CD4-positive, alpha-beta T cell treated with Interleukin-17A for 4 hours (primary cell): ENCODE measurements around the gene MIA3.
"Not testable (repeated sequence)": the region's sequence is repeated elsewhere in the genome, so short reads cannot be mapped to it uniquely, and the experiment has no call there.

Source experiments
- DNase-seq: peaks from one replicate; pipeline ENCODE4 v3.0.0-alpha.2; 2020; ENCODE audit warnings: mixed read lengths

The MIA3 gene

DNA sequence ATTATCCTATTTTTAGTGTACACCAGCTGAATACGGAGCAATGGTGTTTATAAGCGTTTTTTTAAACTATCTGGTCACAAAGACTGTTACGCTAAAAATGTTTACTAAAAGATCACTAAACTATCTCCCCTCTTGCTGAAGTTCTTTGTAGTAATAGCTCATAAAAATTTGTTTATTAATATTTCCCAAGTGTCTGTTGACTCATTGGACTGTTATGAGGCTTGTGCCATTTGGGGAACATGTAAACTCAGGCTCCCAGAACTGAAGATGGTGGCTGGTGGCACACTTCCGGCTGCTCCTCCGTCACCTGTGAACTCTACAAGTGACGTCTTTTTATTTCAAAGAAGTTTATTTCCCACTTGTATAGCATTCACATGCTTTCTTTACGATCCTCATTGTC, 48.1 kb downstream of the MIA3 start:
- no peak for DNase-seq

DNA sequence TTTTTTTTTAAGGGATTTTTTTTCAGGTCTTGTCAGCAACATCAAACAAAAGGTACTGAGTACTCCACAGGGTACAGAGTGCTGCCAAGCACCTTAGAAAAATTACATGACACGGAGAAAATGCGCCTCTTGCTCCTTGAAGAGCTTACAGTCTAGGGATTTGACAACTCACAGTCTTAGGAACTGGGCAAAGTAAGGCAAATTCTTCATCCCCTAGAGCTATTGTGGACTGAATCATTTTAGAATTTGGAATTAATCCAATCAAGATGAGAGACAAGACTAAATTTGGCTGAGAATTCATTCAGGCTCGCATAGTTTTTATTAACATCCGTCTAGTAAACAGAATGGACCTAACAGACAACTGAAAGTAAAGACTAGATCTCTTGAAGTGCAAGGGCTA, 50.3 kb downstream of the MIA3 start:
- DNase-seq: not testable (repeated sequence)

DNA sequence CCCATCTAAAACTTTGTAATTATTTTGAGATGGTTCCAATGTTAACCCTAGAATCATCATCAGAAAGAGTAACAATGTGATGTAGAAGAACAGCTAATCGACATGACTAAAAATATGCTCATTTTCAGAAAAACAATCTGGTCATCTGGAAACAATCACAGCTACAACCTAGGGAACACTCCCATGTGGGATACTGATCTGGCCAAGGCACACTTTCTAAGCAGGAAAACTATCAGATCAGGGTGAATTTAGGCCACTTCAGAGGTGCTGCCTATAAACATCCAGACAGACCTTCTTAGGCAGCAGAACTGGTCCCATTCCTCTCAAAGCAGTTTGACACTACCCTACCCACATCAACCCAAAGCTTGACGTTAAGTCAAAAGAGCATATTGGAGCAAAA, 51.2 kb downstream of the MIA3 start:
- DNase-seq: not testable (repeated sequence)

DNA sequence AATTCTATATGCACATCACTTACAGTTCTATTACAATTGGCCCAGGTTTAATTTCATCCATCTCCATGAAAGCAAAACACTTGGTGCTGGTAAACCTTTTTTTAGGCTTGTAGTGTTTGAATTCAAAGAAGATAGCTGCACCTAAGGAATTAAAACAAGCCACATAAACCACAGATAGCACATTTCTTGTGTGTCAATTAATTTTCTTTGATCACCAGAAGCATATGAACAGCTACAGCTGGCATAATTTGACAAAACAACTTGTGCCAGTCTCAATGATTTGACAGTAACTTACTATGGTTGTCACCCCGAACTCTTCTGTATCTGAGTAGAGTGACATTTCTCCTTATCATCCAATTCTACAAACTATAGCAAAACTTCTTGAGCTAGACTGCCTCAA, 52.2 kb downstream of the MIA3 start:
- no peak for DNase-seq

DNA sequence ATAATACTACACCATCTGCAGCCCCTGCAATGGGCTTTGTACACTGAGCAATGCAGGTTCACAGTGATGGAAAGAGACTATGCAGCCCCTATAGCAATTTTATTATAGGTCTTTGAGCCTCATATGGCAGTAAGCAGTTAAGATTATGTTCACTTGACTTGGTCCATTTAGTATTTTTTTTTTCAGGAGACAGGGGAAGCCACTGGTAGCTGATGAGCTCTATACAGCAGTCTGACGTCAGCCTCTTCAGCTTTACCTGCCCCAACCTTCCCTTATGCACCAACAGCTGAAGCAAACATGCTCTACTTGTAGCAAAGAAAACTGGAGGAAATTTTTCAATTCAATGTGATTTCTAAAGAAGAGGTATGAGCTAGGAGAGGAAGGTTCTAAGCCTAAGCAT, 62.2 kb downstream of the MIA3 start:
- no peak for DNase-seq

- DNase-seq: no peak
These were observed 73.1 kb downstream of the MIA3 start for GRCh38 chr1:222691016-222691415.

DNA sequence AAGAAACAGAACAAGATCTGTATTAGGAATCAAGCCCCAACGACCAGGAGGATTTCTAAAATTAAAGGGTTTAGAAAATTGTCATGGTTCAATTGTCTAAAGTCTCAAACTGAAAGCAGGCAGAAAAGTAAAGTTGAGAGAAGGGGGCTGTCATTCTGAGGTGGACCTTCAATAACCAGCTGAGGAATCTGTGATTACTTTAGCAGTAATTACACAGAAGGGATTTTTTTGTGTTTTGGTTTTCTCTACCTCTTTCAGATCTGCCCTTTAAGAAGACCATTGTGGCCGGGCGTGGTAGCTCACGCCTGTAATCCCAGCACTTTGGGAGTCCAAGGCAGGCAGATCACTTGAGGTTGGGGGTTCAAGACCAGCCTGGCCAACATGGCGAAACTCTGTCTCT, 77.0 kb downstream of the MIA3 start:
- DNase-seq: no peak

- no peak for DNase-seq
These were observed 78.8 kb downstream of the MIA3 start for GRCh38 chr1:222696741-222697140.

DNA sequence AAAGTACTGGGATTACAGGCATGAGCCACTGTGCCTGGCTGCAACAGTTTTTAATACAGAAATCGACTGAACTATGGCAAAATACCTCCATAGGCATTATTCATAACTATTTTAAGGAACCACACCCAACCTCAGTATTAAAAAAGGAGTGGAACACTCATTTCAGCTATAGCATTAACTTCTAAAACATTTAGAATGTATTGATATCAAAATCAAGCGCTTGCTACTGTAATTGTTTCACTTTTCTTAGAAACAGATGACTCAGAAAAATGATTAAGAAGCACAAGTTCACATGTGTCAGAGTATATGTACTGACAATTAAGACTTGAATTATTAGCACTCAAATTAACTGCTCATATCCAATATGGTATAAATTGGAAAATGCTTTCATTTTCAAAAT, 79.3 kb downstream of the MIA3 start:
- DNase-seq: no peak

DNA sequence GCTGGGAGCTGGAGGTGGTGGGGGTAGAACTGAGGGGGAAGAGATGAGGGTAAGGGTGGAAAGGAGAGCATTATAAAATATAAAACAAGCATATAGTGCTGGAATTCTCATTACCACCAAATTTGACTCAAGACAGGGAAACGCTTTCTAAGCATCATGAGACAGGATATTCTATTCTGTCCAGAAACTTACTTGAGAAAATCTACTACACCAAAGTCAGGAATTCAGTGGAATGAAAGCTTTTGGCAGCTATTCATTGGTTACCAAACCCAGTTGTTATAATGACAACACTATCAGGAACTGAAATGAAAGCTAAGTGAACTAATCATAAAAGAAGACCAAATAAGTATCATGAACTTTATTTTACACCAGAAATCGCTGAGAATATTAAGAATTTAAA, 79.9 kb downstream of the MIA3 start:
- DNase-seq: no peak

- no peak for DNase-seq
These were observed 84.3 kb downstream of the MIA3 start for GRCh38 chr1:222702210-222702609.

DNA sequence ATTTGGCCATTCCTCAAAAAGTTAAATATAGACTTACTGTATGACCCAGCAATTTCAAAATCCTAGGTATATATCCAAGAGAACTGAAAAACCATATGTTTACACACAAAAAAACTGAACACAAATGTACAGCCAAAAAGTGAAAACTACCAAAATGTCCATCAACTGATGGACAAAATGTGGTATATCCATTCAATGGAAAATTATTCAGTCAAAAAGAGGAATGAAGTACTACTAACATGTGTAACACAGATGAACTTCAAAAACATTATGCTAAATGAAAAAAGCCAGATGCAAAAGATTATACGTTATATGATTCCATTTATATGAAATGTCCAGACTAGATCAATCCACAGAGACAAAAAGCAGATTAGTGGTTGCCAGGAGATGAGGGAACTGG, 86.4 kb downstream of the MIA3 start:
- no peak for DNase-seq

DNA sequence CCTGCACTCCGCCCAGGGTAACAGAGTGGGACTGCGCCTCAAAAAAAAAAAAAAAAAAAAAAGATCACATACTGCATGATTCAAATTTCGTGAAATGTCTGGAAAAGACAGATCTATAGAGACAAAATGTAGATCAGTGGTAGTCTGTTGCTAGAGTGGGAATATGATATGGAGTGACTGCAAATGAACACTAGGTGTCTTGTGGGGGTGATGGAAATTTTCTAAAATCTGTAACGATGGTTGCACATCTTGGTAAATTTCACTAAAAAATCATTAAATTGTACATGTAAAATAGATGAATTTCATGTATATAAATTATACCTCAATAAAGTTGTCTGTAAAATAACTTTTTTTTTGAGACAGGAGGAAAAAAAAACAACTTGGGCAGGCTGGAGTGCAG, 88.9 kb downstream of the MIA3 start:
- no peak for DNase-seq

DNA sequence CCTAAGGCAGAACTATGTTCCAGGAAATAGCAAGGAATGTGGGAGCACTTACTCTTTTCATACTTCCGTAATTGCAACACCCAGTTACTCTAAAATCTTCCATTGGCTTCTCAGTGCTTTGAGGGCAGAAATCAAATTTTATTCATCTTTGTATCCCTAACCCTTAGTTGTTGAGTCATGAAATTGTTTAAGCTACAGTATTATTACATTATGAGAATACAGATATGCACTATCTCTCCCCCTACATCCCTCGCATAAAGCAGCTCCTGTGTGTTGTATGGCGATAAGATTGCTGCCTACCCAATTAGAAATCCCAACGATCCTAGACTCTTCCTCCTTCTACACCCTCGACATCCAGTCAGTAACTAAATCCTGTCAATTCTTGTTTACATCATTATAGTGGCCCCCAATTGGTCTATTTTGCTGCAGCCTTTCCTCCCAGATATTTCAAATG, 91.8 kb downstream of the MIA3 start:
- DNase-seq: no peak

DNA sequence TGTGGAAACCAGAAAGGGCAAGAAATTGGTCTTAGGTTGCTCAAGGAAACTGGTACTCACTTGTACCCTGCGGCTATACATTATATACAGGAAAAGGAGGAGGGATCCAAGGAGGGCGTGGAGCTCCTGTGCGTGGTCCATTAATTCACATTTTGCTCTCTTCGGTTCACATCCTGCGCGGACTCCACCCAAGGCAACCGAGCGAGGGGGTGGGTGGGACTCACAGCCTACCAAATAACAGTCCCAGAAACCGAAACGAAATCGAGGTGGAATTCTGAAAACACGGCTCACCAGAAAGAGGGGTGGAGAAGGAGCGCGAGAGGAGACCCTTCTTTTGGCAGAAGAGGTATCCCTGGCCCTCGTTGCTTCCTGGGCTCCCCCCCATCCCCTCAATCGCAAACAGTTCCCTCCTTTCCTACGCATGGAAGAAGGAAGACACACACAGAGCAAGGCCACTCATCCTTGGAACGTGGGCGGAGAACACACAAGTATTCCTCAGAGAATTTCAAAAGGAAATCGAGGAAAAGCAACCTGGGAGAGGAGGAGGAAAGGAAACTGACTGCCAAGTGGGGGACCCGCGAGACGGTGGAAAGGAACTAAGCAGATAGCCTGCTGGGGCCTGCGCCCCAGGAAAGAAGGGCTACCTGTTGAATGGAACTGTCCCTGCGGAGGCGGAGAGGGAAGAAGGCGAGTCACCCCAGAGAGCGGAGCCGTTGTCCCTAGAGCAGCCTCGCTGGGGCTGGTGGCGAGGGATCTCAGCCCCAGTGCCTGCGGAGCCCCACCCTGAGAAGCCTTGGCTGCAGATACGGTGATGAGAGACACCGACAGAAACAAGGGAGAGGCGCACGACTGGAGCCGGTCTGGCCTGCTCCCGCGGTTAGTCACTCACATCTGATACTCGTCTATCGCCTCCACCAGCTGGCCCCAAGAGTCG, 93.7 kb downstream of the MIA3 start:
- DNase-seq: peak; percentile 73

DNA sequence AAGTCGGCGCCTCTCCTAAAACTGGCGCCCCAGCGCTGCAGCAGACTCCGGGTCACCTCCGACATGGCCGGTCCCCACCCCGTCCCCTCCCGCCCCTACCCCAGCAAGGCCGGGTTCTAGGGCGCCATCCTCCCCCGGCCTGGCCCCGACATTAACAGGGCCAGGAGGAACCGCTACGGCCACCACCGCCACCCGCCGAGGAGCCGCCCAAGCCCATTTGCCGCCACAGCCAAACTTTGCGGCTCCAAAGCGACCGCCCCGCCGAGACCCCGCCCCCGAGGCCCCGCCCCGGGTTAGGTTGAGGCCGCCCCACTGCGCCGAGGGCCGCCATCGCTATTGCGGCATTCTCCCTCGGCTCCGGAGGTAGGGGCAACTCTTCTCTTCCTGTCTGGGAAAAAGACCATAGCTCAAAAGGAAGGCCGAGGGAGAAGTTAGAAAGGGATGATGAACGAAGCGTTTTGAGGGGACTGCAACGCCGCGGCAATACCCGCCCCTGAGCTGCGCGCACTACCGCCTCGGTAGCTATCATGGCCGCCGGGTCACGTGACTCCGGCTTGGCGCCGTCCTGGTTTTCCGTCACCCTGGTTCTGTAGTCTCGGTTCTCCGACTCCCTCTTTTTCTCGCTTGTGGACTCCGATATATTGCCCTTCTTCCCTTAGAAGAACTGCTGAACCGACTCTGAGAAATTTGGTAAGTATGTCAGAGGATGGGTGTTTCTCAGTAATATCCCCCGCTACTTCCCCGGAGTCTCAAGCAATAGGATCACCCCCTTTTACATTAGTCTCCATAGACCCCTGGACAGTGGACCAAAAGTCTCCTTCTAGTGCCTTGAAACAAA, 94.6 kb downstream of the MIA3 start, which contains the start of the genes AIDA and BROX:
TSS of gene AIDA (minus strand) at position 239 of the 838 bp plus-strand sequence. CDS start at position 65, 174 bp downstream.
TSS of gene BROX (plus strand) at position 312 of the 838 bp plus-strand sequence. CDS start 3,136 bp downstream, outside the sequence.
- DNase-seq: peak; percentile 98

GRCh38 chr1:222713091-222713961, 95.4 kb downstream of the MIA3 start:
- peak; percentile 95 for DNase-seq

- DNase-seq: no peak
These were observed 98.5 kb downstream of the MIA3 start for GRCh38 chr1:222716393-222716792.
